SK-N-SH (cell line): Measurements from ENCODE around the gene DMD. TPM values are rescaled to one million over a fixed set of nuclear protein-coding genes. Genes with fewer than 3 reads are reported as not detected.

Source experiments
- CTCF ChIA-PET: fragments of 300-600, 350-600 bp; formaldehyde crosslinking; extraction: SDS; loops from one replicate; lab custom pipeline; 2021; lab: Yijun Ruan, JAX
- POLR2A ChIA-PET: fragments of 350-600 bp; sonication (Branson Sonifier 250); formaldehyde crosslinking; extraction: SDS; loops from one replicate; lab custom pipeline; 2020; ENCODE audit warnings: antibody characterized with exemption, inconsistent platforms; lab: Yijun Ruan, JAX
- DNase-seq: peaks from one replicate; pipeline ENCODE4 v3.0.0; 2012
- H2AFZ ChIP-seq: fragments of 200-600 bp; sonication (generic); 2 replicates; pipeline ENCODE4 v1.8.1; 2016; ENCODE audit warnings: antibody characterized with exemption, mild to moderate bottlenecking, low read depth
- H3F3A ChIP-seq: fragments of 200-600 bp; sonication (generic); replicated peaks from 2 replicates; pipeline ENCODE3; 2016; ENCODE audit warnings: antibody characterized with exemption, mild to moderate bottlenecking; ENCODE audit not compliant: insufficient read depth
- H3K27ac ChIP-seq, 2 experiments: fragments of 200-500 bp in 1 of 2; fragments of 200-600 bp in 1 of 2; sonication (Bioruptor generic) in 1 of 2; sonication (generic), shearing (Covaris generic) in 1 of 2; 2 replicates each; pipeline versions ENCODE4 v1.5.1 to v1.6.1; 2014 to 2016; ENCODE audit warnings: low read depth in 2 of 2, inconsistent platforms in 1 of 2, low read length in 1 of 2, mild to moderate bottlenecking in 1 of 2, mixed read lengths in 1 of 2
- H3K27me3 ChIP-seq: fragments of 200-600 bp; sonication (generic), shearing (Covaris generic); 2 replicates; pipeline ENCODE4 v1.6.1; 2016; ENCODE audit warnings: mixed run types; ENCODE audit not compliant: insufficient read depth
- H3K36me3 ChIP-seq, 2 experiments: fragments of 200-500 bp in 1 of 2; fragments of 200-600 bp in 1 of 2; sonication (Bioruptor generic) in 1 of 2; sonication (generic) in 1 of 2; replicated peaks in 1 of 2; 2 replicates each; pipeline versions ENCODE3 to v1.5.1; 2014 to 2016; ENCODE audit warnings: low read length in 1 of 2, mild to moderate bottlenecking in 1 of 2; ENCODE audit not compliant: insufficient read depth in 2 of 2, control insufficient read depth in 1 of 2
- H3K4me1 ChIP-seq, 2 experiments: fragments of 200-500 bp in 1 of 2; fragments of 200-600 bp in 1 of 2; sonication (Bioruptor generic) in 1 of 2; sonication (generic), shearing (Covaris generic) in 1 of 2; 2 replicates each; pipeline versions ENCODE4 v1.5.1 to v1.6.1; 2014 to 2016; ENCODE audit warnings: low read depth in 1 of 2, low read length in 1 of 2, mixed run types in 1 of 2; ENCODE audit not compliant: insufficient read depth in 2 of 2, control insufficient read depth in 1 of 2
- H3K4me2 ChIP-seq: fragments of 200-600 bp; sonication (generic), shearing (Covaris generic); 2 replicates; pipeline ENCODE4 v1.6.1; 2017; ENCODE audit warnings: mixed run types
- H3K4me3 ChIP-seq, 2 experiments: fragments of 200-500 bp in 1 of 2; fragments of 200-600 bp in 1 of 2; sonication (Bioruptor generic) in 1 of 2; sonication (generic), shearing (Covaris generic) in 1 of 2; 2 replicates each; pipeline versions ENCODE4 v1.5.1 to v1.8.1; 2014 to 2016; ENCODE audit warnings: low read depth in 2 of 2, inconsistent platforms in 1 of 2, low read length in 1 of 2, mild to moderate bottlenecking in 1 of 2, mixed read lengths in 1 of 2, moderate library complexity in 1 of 2
- H3K79me2 ChIP-seq: fragments of 200-600 bp; sonication (generic); 2 replicates; pipeline ENCODE4 v1.8.1; 2017; ENCODE audit warnings: mild to moderate bottlenecking; ENCODE audit not compliant: insufficient read depth
- H3K9ac ChIP-seq: fragments of 200-600 bp; sonication (generic); 2 replicates; pipeline ENCODE4 v1.6.1; 2017; ENCODE audit warnings: mixed run types
- H3K9me2 ChIP-seq: fragments of 200-600 bp; sonication (generic); 2 replicates; pipeline ENCODE4 v1.6.1; 2017; ENCODE audit warnings: mixed run types
- H3K9me3 ChIP-seq: fragments of 200-600 bp; sonication (generic); 2 replicates; pipeline ENCODE4 v1.6.1; 2017; ENCODE audit warnings: mixed run types, mild to moderate bottlenecking, moderate library complexity
- H4K20me1 ChIP-seq: fragments of 200-600 bp; sonication (generic); 2 replicates; pipeline ENCODE4 v1.6.1; 2017; ENCODE audit warnings: mild to moderate bottlenecking, mixed run types; ENCODE audit not compliant: insufficient read depth
- CHD2 ChIP-seq: fragments of 150-350 bp; IDR thresholded peaks from 2 replicates; pipeline ENCODE4 v1.6.1; 2018; ENCODE audit warnings: low read length; ENCODE audit not compliant: partially characterized antibody
- CTCF ChIP-seq: fragments of 200-600 bp; sonication (generic); IDR thresholded peaks from 2 replicates; pipeline ENCODE4 v1.6.1; 2017; ENCODE audit warnings: antibody characterized with exemption, mild to moderate bottlenecking, moderate library complexity
- ELF1 ChIP-seq: IDR thresholded peaks from 2 replicates; pipeline ENCODE4 v1.4.0; 2012
- FOSL2 ChIP-seq: IDR thresholded peaks from 2 replicates; pipeline ENCODE4 v1.4.0; 2012; ENCODE audit warnings: low read depth, mild to moderate bottlenecking, moderate library complexity, borderline replicate concordance
- GABPA ChIP-seq: IDR thresholded peaks from 2 replicates; pipeline ENCODE4 v1.4.0; 2012; ENCODE audit warnings: low read depth, mild to moderate bottlenecking
- NFIC ChIP-seq: IDR thresholded peaks from 2 replicates; pipeline ENCODE4 v1.4.0; 2012; ENCODE audit warnings: borderline replicate concordance
- RAD21 ChIP-seq: IDR thresholded peaks from 2 replicates; pipeline ENCODE4 v1.6.1; 2012; ENCODE audit warnings: mild to moderate bottlenecking, low read length
- SMC3 ChIP-seq: IDR thresholded peaks from 2 replicates; pipeline ENCODE4 v1.6.1; 2012; ENCODE audit warnings: low read depth, low read length, improper control_type of control experiment
- TAF1 ChIP-seq: IDR thresholded peaks from 2 replicates; pipeline ENCODE4 v1.6.1; 2012; ENCODE audit warnings: low read depth, mild to moderate bottlenecking, low read length, moderate library complexity, borderline replicate concordance
- YY1 ChIP-seq: IDR thresholded peaks from 2 replicates; pipeline ENCODE4 v1.4.0; 2012; ENCODE audit warnings: low read depth, mild to moderate bottlenecking
- WGBS: methylation state at CpG from one replicate; pipeline ENCODE4 v1.1.6; 2017; ENCODE audit warnings: low lambda C conversion rate; 5-methylcytosine and 5-hydroxymethylcytosine counted together
- polyA plus RNA-seq, 3 experiments: library from polyadenylated mRNA; depleted of rRNA; stranded (reverse); fragments of >200 nt; gene quantifications; 2 replicates each; pipeline ENCODE4 v1.2.3, GENCODE V29; 2012
- TF ChIP-seq, protein P1 (sequence below): fragments of 150-350 bp; IDR thresholded peaks from 2 replicates; pipeline ENCODE4 v1.6.1; 2017; ENCODE audit warnings: antibody characterized with exemption, low read length, low read depth, borderline replicate concordance
- TF ChIP-seq, protein P2 (sequence below): IDR thresholded peaks from 2 replicates; pipeline ENCODE4 v1.4.0; 2012; ENCODE audit warnings: low read depth, borderline replicate concordance
- TF ChIP-seq, protein P3 (sequence below): fragments of 150-350 bp; IDR thresholded peaks from 2 replicates; pipeline ENCODE4 v1.6.1; 2016; ENCODE audit warnings: mild to moderate bottlenecking, low read depth, low read length

Gene DMD
- polyA plus RNA-seq, 1 of the 3 experiments (the other 2 are of a cell fraction) = 3.9 TPM

GRCh38 chrX:31114858-31115257 is 2096.5 kb downstream of the DMD start:
- WGBS = 22% methylated on average over 2 of the region's 2 CpGs

More at GRCh38 chrX:31114858-31115257, 2096.5 kb downstream of the DMD start:
- no peaks in the 10 kb centered on the region for H3K27me3 ChIP-seq
- H3F3A ChIP-seq = no peaks in the 10 kb centered on the region
- no peak overlapping the region for H3K4me3 ChIP-seq
- TF ChIP-seq NFIC (no peak), CTCF (no peak), RAD21 (no peak), ELF1 (no peak), TAF1 (no peak), FOSL2 (no peak), YY1 (no peak), CHD2 (no peak), GABPA (no peak), SMC3 (no peak)
- TF ChIP-seq, protein P1, sequence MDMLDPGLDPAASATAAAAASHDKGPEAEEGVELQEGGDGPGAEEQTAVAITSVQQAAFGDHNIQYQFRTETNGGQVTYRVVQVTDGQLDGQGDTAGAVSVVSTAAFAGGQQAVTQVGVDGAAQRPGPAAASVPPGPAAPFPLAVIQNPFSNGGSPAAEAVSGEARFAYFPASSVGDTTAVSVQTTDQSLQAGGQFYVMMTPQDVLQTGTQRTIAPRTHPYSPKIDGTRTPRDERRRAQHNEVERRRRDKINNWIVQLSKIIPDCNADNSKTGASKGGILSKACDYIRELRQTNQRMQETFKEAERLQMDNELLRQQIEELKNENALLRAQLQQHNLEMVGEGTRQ = no peak
- TF ChIP-seq, protein P2, sequence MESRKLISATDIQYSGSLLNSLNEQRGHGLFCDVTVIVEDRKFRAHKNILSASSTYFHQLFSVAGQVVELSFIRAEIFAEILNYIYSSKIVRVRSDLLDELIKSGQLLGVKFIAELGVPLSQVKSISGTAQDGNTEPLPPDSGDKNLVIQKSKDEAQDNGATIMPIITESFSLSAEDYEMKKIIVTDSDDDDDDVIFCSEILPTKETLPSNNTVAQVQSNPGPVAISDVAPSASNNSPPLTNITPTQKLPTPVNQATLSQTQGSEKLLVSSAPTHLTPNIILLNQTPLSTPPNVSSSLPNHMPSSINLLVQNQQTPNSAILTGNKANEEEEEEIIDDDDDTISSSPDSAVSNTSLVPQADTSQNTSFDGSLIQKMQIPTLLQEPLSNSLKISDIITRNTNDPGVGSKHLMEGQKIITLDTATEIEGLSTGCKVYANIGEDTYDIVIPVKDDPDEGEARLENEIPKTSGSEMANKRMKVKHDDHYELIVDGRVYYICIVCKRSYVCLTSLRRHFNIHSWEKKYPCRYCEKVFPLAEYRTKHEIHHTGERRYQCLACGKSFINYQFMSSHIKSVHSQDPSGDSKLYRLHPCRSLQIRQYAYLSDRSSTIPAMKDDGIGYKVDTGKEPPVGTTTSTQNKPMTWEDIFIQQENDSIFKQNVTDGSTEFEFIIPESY = no peak
- TF ChIP-seq, protein P3, sequence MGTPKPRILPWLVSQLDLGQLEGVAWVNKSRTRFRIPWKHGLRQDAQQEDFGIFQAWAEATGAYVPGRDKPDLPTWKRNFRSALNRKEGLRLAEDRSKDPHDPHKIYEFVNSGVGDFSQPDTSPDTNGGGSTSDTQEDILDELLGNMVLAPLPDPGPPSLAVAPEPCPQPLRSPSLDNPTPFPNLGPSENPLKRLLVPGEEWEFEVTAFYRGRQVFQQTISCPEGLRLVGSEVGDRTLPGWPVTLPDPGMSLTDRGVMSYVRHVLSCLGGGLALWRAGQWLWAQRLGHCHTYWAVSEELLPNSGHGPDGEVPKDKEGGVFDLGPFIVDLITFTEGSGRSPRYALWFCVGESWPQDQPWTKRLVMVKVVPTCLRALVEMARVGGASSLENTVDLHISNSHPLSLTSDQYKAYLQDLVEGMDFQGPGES = no peak
- TF ChIP-seq, all 33 proteins: peak for 0
- Histone ChIP-seq H3K4me1 (no peaks in the 10 kb centered on the region), H3K36me3 (no peaks in the 10 kb centered on the region), H2AFZ (no peak overlapping the region), H3K9me3 (no peaks in the 10 kb centered on the region), H4K20me1 (no peaks in the 10 kb centered on the region), H3K79me2 (no peaks in the 10 kb centered on the region), H3K9me2 (no peaks in the 10 kb centered on the region), H3K27ac (no peak overlapping the region), H3K4me2 (no peak overlapping the region), H3K9ac (no peak overlapping the region)
- CTCF ChIA-PET = interaction anchor here (0.7 kb wide), 1 partner anchor 76 kb away, joined by 3 read pairs; no protein-coding TSS in a partner anchor
- POLR2A ChIA-PET = no interaction called here
- DNase-seq = no peak
